ENCODE data around the gene BTBD2. TPM values are rescaled to one million over a fixed set of nuclear protein-coding genes. Genes with fewer than 3 reads are reported as not detected.

The BTBD2 gene
- total and polyA plus RNA-seq, 4 donors: 7.4 to 25.1 (median 20.2) TPM

DNA sequence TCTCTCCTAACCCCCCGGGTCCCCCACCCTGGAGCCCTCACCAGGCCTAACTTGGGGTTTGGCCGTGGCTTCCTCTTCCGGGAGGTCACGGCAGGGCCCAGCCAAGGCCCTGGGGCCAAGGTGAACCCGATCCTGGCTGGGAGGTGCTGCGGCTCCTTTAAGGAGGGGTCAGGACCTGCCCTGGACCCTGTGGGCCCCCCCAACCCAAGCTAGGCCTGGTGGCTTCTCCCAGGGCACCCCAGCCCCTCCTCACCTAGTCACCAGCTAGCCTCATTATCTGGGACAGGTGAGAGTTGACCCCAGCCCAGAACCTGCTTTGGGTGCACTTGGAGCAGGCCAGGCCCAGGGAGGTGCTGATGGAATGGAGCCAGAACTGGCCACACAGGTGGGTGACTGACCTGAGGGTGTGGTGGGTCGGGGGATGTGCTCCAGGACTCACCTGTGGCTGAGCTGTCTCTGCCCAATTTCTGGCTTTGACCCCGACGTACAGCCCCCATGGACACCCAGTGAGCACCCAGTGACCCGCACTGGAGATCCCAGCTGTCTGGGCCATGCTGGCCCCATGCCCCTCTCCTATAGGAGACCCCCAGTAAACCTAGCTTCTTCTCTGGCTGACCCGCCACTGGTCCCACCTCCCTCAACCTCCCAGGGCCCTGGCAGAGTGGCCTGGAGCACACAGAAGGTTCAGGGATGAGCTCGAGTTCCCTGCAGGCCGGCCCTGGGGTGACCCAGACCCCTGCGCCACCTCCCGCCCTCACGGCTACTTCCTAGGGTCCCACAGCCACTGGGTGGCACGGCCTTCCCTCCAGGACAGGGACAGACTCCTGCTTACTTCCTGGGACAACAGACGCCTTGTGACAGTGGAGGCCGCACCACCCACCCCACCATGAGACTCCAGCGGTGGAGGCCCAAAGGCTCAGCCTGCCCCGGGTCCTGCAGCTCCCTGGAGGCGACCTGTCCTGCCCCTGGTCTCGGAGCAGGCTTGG lies 42.3 kb upstream of the BTBD2 start:
- no peak overlapping the region for H3K4me3 ChIP-seq (ENCODE audit: low read depth in 1 of 3, low read length in 3 of 3)
- H3K27me3 ChIP-seq (ENCODE audit: control insufficient read depth in 4 of 4, insufficient read depth in 4 of 4, low read length in 3 of 4): no peaks in the 10 kb centered on the region
- peaks cover 11 to 51% (median 28%) of the 10 kb centered on the region in 4 donors for H3K4me1 ChIP-seq (ENCODE audit: control insufficient read depth in 4 of 4, insufficient read depth in 4 of 4, low read length in 3 of 4)
- WGBS: 86% methylated on average over 23 of the region's 23 CpGs
- DNase-seq (ENCODE audit: low spot score): no peak
- no peak for TF ChIP-seq EGR1 (IDR thresholded peaks at IDR 0.05; ENCODE audit: low read depth in 2 of 2)
- TF ChIP-seq JUND (IDR thresholded peaks at IDR 0.05): no peak
- TF ChIP-seq RXRA (IDR thresholded peaks at IDR 0.05): no peak
- no peak for TF ChIP-seq NR2F2 (IDR thresholded peaks at IDR 0.05)
- TF ChIP-seq, protein P1, sequence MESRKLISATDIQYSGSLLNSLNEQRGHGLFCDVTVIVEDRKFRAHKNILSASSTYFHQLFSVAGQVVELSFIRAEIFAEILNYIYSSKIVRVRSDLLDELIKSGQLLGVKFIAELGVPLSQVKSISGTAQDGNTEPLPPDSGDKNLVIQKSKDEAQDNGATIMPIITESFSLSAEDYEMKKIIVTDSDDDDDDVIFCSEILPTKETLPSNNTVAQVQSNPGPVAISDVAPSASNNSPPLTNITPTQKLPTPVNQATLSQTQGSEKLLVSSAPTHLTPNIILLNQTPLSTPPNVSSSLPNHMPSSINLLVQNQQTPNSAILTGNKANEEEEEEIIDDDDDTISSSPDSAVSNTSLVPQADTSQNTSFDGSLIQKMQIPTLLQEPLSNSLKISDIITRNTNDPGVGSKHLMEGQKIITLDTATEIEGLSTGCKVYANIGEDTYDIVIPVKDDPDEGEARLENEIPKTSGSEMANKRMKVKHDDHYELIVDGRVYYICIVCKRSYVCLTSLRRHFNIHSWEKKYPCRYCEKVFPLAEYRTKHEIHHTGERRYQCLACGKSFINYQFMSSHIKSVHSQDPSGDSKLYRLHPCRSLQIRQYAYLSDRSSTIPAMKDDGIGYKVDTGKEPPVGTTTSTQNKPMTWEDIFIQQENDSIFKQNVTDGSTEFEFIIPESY (IDR thresholded peaks at IDR 0.05): no peak
- no peak for TF ChIP-seq RAD21 (IDR thresholded peaks at IDR 0.05)
- TF ChIP-seq, protein P2, sequence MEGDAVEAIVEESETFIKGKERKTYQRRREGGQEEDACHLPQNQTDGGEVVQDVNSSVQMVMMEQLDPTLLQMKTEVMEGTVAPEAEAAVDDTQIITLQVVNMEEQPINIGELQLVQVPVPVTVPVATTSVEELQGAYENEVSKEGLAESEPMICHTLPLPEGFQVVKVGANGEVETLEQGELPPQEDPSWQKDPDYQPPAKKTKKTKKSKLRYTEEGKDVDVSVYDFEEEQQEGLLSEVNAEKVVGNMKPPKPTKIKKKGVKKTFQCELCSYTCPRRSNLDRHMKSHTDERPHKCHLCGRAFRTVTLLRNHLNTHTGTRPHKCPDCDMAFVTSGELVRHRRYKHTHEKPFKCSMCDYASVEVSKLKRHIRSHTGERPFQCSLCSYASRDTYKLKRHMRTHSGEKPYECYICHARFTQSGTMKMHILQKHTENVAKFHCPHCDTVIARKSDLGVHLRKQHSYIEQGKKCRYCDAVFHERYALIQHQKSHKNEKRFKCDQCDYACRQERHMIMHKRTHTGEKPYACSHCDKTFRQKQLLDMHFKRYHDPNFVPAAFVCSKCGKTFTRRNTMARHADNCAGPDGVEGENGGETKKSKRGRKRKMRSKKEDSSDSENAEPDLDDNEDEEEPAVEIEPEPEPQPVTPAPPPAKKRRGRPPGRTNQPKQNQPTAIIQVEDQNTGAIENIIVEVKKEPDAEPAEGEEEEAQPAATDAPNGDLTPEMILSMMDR (IDR thresholded peaks at IDR 0.05; ENCODE audit: low read depth, low read length, missing input control): no peak
- TF ChIP-seq FOXA2 (IDR thresholded peaks at IDR 0.05): no peak
- TF ChIP-seq FOXA1 (IDR thresholded peaks at IDR 0.05): no peak
- TF ChIP-seq YY1 (IDR thresholded peaks at IDR 0.05): no peak
- no peak overlapping the region for H3K9ac ChIP-seq (ENCODE audit: low read depth in 1 of 2, low read length in 2 of 2)
- H3K9me3 ChIP-seq (ENCODE audit: control insufficient read depth in 4 of 4, low read length in 3 of 4): no peaks in the 10 kb centered on the region
- peak overlapping the region; percentile 13 to 99 for H3K27ac ChIP-seq (ENCODE audit: low read depth in 1 of 2, low read length in 2 of 2)
- no peaks in the 10 kb centered on the region for H3K36me3 ChIP-seq (ENCODE audit: control insufficient read depth in 4 of 4, insufficient read depth in 3 of 4, low read depth in 1 of 4, low read length in 3 of 4)

DNA sequence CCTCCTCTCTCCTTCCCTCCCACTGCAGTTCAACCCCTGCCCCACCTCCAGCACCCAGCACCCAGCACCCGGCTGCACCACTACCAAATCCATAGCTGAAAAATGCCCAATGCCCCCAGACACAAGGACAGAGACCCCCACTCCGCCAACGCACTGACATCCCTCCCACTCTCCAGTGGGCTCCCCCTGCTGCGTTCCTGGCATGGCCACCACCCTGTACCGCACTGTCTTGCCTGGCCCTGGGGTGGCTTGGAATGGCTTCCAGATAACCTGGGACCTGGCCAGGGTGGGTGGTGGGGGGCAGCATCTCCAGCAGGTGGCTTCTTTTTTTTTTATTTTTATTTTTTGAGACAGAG lies 41.3 kb upstream of the BTBD2 start:
- no peak overlapping the region for H3K4me3 ChIP-seq (ENCODE audit: low read depth in 1 of 3, low read length in 3 of 3)

More for the DNA sequence above, 41.3 kb upstream of the BTBD2 start:
- TF ChIP-seq FOXA1 (IDR thresholded peaks at IDR 0.05) (no peak), HNF4G (IDR thresholded peaks at IDR 0.05) (no peak), NR2F2 (IDR thresholded peaks at IDR 0.05) (no peak), RAD21 (IDR thresholded peaks at IDR 0.05) (no peak), GABPA (IDR thresholded peaks at IDR 0.05 in 1 of 2, conservative IDR thresholded peaks at IDR 0.05 in 1 of 2) (no peak)
- WGBS: 62% methylated on average over 5 of the region's 5 CpGs
- H3K4me1 ChIP-seq (ENCODE audit: control insufficient read depth in 4 of 4, insufficient read depth in 4 of 4, low read length in 3 of 4): peaks cover 12 to 48% (median 30%) of the 10 kb centered on the region in 4 donors
- no peak overlapping the region for H3K9ac ChIP-seq (ENCODE audit: low read depth in 1 of 2, low read length in 2 of 2)
- H3K9me3 ChIP-seq (ENCODE audit: control insufficient read depth in 4 of 4, low read length in 3 of 4): no peaks in the 10 kb centered on the region
- no peak for DNase-seq (ENCODE audit: low spot score)
- H3K27me3 ChIP-seq (ENCODE audit: control insufficient read depth in 4 of 4, insufficient read depth in 4 of 4, low read length in 3 of 4): no peaks in the 10 kb centered on the region
- no peaks in the 10 kb centered on the region for H3K36me3 ChIP-seq (ENCODE audit: control insufficient read depth in 4 of 4, insufficient read depth in 3 of 4, low read depth in 1 of 4, low read length in 3 of 4)
- H3K27ac ChIP-seq (ENCODE audit: low read depth in 1 of 2, low read length in 2 of 2): peak overlapping the region in 1 of 2 donors; percentile 79

Data from liver (tissue), 9 donors.